ENCODE measurements around the gene FHOD3.

DNA sequence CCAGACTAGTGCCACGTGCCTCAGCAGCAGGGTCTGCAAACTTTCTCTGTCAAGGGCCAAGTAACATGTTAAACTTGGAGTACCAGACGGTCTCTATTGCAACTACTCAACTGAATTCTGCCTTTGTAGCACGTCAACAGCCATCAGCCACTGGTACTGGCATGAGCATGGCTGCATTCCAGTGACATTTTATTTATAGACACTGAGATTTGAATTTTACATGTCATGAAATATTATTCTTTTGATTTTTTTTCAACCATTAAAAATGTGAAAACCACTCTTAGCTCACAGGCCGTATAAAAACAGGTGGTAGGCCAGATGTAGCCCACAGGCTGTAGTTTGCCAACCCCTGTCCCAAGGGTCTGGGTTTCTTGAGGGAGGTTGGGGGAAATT lies 331.6 kb downstream of the FHOD3 start:
- TF ChIP-seq, protein P1, sequence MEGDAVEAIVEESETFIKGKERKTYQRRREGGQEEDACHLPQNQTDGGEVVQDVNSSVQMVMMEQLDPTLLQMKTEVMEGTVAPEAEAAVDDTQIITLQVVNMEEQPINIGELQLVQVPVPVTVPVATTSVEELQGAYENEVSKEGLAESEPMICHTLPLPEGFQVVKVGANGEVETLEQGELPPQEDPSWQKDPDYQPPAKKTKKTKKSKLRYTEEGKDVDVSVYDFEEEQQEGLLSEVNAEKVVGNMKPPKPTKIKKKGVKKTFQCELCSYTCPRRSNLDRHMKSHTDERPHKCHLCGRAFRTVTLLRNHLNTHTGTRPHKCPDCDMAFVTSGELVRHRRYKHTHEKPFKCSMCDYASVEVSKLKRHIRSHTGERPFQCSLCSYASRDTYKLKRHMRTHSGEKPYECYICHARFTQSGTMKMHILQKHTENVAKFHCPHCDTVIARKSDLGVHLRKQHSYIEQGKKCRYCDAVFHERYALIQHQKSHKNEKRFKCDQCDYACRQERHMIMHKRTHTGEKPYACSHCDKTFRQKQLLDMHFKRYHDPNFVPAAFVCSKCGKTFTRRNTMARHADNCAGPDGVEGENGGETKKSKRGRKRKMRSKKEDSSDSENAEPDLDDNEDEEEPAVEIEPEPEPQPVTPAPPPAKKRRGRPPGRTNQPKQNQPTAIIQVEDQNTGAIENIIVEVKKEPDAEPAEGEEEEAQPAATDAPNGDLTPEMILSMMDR (IDR thresholded peaks at IDR 0.05; ENCODE audit: low read depth, low read length, missing input control), result no peak
- TF ChIP-seq EGR1 (IDR thresholded peaks at IDR 0.05; ENCODE audit: low read depth in 2 of 2), result no peak
